ENCODE measurements around the gene RNASE11.
A peak's percentile ranks its signal among the peaks of the same experiment; 100 is the strongest.

The RNASE11 gene

DNA sequence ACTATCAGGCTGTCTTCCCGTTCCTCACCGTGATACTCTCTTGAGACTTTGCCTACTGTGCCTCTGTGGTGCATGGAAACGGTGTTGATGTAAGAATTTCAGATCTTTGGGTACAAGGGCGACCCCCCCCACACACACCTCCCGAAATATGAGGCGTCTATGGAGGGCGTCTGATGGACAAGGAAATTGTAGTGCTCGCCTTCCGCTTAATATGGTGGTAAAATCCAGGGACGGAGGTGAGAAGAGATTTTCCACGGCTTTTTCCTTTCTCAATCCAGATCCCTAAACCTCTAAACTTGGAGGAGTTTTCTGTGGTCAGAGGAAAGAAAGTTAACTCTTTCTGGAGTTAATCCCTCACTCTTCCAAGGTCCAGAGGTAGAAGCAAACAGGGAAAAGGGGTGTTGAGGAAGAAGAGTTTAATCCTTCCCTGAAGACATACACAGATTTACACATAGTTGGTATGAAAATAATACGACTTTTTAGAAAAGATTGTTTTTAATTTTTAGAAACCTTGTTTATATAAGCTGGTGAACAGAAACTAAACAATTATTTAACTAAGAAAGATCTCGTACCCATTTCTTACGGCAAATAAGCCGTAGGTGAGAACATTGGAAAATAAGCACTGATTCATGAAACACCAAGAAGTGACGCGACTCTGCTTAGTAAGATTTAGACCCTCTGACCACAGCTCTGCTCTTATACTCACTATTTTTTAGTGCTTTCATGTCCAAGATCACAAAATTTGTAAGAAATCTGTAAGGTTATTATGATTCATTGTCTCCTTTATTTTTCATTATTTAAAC, 26.4 kb upstream of the RNASE11 start:
- TF ChIP-seq, protein P1, sequence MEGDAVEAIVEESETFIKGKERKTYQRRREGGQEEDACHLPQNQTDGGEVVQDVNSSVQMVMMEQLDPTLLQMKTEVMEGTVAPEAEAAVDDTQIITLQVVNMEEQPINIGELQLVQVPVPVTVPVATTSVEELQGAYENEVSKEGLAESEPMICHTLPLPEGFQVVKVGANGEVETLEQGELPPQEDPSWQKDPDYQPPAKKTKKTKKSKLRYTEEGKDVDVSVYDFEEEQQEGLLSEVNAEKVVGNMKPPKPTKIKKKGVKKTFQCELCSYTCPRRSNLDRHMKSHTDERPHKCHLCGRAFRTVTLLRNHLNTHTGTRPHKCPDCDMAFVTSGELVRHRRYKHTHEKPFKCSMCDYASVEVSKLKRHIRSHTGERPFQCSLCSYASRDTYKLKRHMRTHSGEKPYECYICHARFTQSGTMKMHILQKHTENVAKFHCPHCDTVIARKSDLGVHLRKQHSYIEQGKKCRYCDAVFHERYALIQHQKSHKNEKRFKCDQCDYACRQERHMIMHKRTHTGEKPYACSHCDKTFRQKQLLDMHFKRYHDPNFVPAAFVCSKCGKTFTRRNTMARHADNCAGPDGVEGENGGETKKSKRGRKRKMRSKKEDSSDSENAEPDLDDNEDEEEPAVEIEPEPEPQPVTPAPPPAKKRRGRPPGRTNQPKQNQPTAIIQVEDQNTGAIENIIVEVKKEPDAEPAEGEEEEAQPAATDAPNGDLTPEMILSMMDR (IDR thresholded peaks at IDR 0.05; ENCODE audit: extremely low read depth, insufficient read depth, missing control alignments), result no peak
- DNase-seq (ENCODE audit: low spot score), result no peak
- in situ Hi-C loops (cut with MboI; ENCODE audit: low pct_unique_long_range_greater_than_20kb, low sequenced_read_pairs, unreplicated experiment), result loop anchor here (5.0 kb wide), 2 partner anchors 73 to 287 kb away; partner anchors contain the start of gene ANG

DNA sequence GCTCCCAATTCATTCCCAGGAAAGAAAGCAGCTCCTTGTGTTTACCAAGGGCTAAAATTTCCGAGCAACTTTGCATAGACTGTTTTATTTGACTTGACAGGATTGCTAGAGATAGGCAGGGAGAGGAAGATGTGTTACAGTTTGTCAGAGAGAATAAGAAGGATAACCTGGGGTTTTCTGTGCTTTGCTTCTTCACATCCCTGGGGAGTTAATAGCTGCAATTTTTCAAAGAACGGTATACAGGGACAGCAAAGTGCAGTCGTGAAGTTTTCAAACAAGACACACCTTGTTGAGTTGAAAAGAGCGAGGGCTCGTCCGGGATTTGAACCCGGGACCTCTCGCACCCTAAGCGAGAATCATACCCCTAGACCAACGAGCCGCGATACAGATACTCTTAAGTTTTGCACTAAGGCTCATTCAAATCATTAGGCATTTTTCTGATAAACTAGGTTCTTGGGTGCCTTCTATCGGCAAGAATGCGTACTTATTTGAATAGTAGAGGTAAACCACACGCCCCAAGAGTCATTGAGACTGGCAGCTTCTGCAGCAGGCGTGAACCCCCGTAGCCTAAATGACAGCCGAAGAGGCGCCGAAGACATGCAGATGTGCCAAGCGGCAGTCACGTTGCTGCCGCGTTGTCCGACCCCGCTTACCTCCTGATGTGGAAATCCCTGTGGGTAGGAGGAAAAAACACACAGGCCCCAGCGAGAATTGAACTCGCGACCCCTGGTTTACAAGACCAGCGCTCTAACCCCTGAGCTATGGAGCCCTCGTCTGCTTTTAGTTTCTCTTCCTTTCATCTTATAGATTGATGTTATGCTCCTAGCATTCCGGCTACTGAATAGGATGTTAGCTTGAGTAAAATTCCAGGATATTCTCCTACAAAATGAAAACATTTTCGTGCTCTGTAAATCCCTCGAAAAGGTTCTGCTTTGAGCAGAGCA, 25.6 kb upstream of the RNASE11 start:
- in situ Hi-C loops (cut with MboI; ENCODE audit: low pct_unique_long_range_greater_than_20kb, low sequenced_read_pairs, unreplicated experiment), result loop anchor here (5.0 kb wide), 2 partner anchors 74 to 286 kb away; partner anchors contain the start of gene ANG
- DNase-seq (ENCODE audit: low spot score), result peak; percentile 78
- TF ChIP-seq, protein P1 (IDR thresholded peaks at IDR 0.05; ENCODE audit: extremely low read depth, insufficient read depth, missing control alignments), result peak; percentile 35

DNA sequence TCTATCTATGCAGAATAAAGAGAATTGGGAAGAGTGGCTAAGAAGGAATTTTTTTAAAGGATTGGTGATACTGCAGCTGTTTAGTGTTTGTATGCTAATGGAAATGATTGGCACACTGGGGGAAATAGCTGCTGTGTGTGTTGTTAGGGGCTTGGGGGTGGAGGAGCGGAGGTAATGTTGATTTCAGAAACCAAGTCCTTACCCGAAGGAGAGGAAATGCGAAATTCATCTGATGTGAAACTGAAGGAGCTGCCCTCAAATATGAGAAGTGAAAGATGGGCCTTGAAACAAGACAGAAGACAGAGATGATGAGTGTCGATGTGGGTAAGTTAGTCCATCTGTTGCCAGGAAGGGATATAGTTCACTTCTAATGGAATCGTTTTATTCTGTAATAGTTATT, 24.6 kb upstream of the RNASE11 start:
- in situ Hi-C loops (cut with MboI; ENCODE audit: low pct_unique_long_range_greater_than_20kb, low sequenced_read_pairs, unreplicated experiment), result loop anchor here (5.0 kb wide), 2 partner anchors 75 to 285 kb away; partner anchors contain the start of gene ANG
- no peak for DNase-seq (ENCODE audit: low spot score)
- TF ChIP-seq, protein P1 (IDR thresholded peaks at IDR 0.05; ENCODE audit: extremely low read depth, insufficient read depth, missing control alignments), result no peak

DNA sequence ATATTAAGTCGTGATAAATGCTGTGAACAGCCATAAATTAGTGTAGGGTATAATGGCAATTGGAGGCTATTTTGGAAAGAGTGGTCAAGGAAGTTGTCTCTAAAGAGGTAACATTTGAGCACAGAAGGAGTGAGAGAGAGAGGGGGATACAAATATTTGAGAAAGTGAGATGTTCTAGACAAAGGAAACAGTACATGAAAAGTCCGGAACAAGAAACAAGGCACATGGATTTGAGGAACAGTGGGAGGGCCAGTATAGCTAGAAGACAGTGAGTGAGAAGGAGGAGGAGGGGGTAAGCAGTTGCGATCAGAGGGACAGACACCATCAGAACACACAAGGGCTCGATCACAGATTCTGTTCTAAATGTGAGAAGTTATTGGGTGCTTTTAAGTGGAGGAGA, 23.5 kb upstream of the RNASE11 start:
- in situ Hi-C loops (cut with MboI; ENCODE audit: low pct_unique_long_range_greater_than_20kb, low sequenced_read_pairs, unreplicated experiment), result loop anchor here (5.0 kb wide), 2 partner anchors 76 to 284 kb away; partner anchors contain the start of gene ANG
- no peak for DNase-seq (ENCODE audit: low spot score)
- TF ChIP-seq, protein P1 (IDR thresholded peaks at IDR 0.05; ENCODE audit: extremely low read depth, insufficient read depth, missing control alignments), result no peak

DNA sequence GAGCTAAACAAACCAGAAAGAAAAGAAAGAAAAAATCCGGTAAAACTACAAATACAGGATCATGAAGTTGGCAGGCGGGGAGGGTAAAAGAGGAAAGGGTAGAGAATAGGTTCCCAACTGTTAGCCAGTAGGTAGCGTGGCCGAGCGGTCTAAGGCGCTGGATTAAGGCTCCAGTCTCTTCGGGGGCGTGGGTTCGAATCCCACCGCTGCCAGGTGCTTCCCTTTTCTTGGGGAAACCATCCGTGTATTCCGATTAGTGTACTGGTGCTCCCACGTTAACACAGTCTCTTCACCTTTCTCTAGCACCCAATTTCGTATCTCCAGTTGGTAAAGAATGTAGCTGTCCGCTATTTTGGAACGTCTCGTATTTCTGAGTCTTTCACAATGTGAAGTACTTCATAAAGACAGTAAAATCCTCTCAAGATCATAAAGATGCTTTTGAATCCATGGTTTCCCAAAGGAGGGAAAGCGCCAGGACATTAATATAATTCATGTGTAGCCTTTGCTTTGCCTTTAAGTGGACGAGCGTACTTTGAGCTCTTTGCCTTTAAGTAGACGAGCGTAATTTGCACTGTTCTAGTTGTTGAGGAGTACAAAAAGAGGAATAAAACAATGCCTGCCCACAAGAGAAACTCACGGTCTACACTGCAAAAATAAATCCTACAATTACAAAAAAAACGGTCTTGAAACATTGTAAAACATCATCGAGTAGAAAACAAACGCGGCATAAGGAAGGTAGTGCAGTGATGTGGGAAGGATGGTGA, 22.4 kb upstream of the RNASE11 start:
- TF ChIP-seq, protein P1 (IDR thresholded peaks at IDR 0.05; ENCODE audit: extremely low read depth, insufficient read depth, missing control alignments), result no peak
- in situ Hi-C loops (cut with MboI; ENCODE audit: low pct_unique_long_range_greater_than_20kb, low sequenced_read_pairs, unreplicated experiment), result loop anchor here (5.0 kb wide), 2 partner anchors 77 to 283 kb away; partner anchors contain the start of gene ANG
- DNase-seq (ENCODE audit: low spot score), result peak; percentile 66

Data from GM13977 (cell line).